ENCODE data around the gene CADM4. TPM values are rescaled to one million over a fixed set of nuclear protein-coding genes. Genes with fewer than 3 reads are reported as not detected.

The CADM4 gene
- total and polyA plus RNA-seq, 9 of the 15 experiments (the other 6 are each of a cell fraction or from before 2014, with no cell fraction given): 0.03 to 4.6 (median 1.3) TPM

GRCh38 chr19:43618921-43619261 lies 20.8 kb downstream of the CADM4 start (continued):
- TF ChIP-seq, protein P1, sequence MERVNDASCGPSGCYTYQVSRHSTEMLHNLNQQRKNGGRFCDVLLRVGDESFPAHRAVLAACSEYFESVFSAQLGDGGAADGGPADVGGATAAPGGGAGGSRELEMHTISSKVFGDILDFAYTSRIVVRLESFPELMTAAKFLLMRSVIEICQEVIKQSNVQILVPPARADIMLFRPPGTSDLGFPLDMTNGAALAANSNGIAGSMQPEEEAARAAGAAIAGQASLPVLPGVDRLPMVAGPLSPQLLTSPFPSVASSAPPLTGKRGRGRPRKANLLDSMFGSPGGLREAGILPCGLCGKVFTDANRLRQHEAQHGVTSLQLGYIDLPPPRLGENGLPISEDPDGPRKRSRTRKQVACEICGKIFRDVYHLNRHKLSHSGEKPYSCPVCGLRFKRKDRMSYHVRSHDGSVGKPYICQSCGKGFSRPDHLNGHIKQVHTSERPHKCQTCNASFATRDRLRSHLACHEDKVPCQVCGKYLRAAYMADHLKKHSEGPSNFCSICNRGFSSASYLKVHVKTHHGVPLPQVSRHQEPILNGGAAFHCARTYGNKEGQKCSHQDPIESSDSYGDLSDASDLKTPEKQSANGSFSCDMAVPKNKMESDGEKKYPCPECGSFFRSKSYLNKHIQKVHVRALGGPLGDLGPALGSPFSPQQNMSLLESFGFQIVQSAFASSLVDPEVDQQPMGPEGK (CRISPR knock-in tag; IDR thresholded peaks at IDR 0.05; ENCODE audit: borderline replicate concordance): no peak
- peak; percentile 51; the same call in 1 of the 2 replicates for TF ChIP-seq HDAC2 (IDR thresholded peaks at IDR 0.05)
- TF ChIP-seq NR1H2 (CRISPR knock-in tag; IDR thresholded peaks at IDR 0.05): no peak
- peak; percentile 56; the same call in 1 of the 2 replicates for TF ChIP-seq DIDO1 (tag; IDR thresholded peaks at IDR 0.05; ENCODE audit: low read depth)
- no peak for TF ChIP-seq ZNF830 (CRISPR knock-in tag; IDR thresholded peaks at IDR 0.05)
- TF ChIP-seq HDAC1 (IDR thresholded peaks at IDR 0.05): peak in 1 of 2 experiments; percentile 59; a peak in 1 of 4 replicates
- TF ChIP-seq CCNT2 (IDR thresholded peaks at IDR 0.05; ENCODE audit: borderline replicate concordance, extremely low read depth, insufficient read length, low read depth, low read length): no peak
- no peak for TF ChIP-seq ZFP91 (CRISPR knock-in tag; IDR thresholded peaks at IDR 0.05)
- peak; percentile 62 for TF ChIP-seq TAF9B (IDR thresholded peaks at IDR 0.05; ENCODE audit: partially characterized antibody)
- TF ChIP-seq NBN (IDR thresholded peaks at IDR 0.05; ENCODE audit: low read depth): peak; percentile 59; the same call in 1 of the 2 replicates
- no peak for TF ChIP-seq ZNF449 (CRISPR knock-in tag; IDR thresholded peaks at IDR 0.05)
- no peak for TF ChIP-seq SFPQ (IDR thresholded peaks at IDR 0.05; ENCODE audit: low read depth, low read length)
- TF ChIP-seq ZNF311 (CRISPR knock-in tag; IDR thresholded peaks at IDR 0.05): no peak
- TF ChIP-seq PYGO2 (tag; IDR thresholded peaks at IDR 0.05): no peak
- no peak for TF ChIP-seq SMC3 (conservative IDR thresholded peaks at IDR 0.05; ENCODE audit: insufficient read depth, low read depth, low read length)
- no peak for TF ChIP-seq NCOR1 (IDR thresholded peaks at IDR 0.05)
- TF ChIP-seq THRA (IDR thresholded peaks at IDR 0.05): no peak
- TF ChIP-seq RAD51 (IDR thresholded peaks at IDR 0.05; ENCODE audit: borderline replicate concordance, low read depth): no peak
- TF ChIP-seq, protein P2, sequence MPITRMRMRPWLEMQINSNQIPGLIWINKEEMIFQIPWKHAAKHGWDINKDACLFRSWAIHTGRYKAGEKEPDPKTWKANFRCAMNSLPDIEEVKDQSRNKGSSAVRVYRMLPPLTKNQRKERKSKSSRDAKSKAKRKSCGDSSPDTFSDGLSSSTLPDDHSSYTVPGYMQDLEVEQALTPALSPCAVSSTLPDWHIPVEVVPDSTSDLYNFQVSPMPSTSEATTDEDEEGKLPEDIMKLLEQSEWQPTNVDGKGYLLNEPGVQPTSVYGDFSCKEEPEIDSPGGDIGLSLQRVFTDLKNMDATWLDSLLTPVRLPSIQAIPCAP (CRISPR knock-in tag; IDR thresholded peaks at IDR 0.05; ENCODE audit: borderline replicate concordance): no peak
- no peak for TF ChIP-seq TFAM (CRISPR knock-in tag; conservative IDR thresholded peaks at IDR 0.05)
